HAP-1 (cell line): ENCODE data around the gene KCTD2.
A peak's percentile ranks its signal among the peaks of the same experiment; 100 is the strongest.

ENCODE experiments used
- DNase-seq, 2 experiments: peaks; one replicate each; pipeline ENCODE4 v3.0.0-alpha.2; 2016 to 2020; ENCODE audit warnings: low spot score in 2 of 2
- H3K27me3 ChIP-seq: fragments of 250-450 bp; sonication (Bioruptor Pico); 2 replicates; pipeline ENCODE4 v1.5.1; 2020; ENCODE audit warnings: low read depth, mild to moderate bottlenecking, moderate library complexity
- H3K36me3 ChIP-seq: fragments of 250-450 bp; sonication (Bioruptor Pico); replicated peaks from 2 replicates; pipeline ENCODE4 v1.5.1; 2020; ENCODE audit warnings: mild to moderate bottlenecking
- H3K4me1 ChIP-seq: fragments of 250-450 bp; sonication (Bioruptor Pico); 2 replicates; pipeline ENCODE4 v1.5.1; 2020; ENCODE audit warnings: mild to moderate bottlenecking
- H3K4me3 ChIP-seq: fragments of 250-450 bp; sonication (Bioruptor Pico); 2 replicates; pipeline ENCODE4 v1.5.1; 2020; ENCODE audit warnings: mild to moderate bottlenecking, moderate library complexity
- H3K9me3 ChIP-seq: fragments of 250-450 bp; sonication (Bioruptor Pico); 2 replicates; pipeline ENCODE4 v1.5.1; 2020; ENCODE audit warnings: mild to moderate bottlenecking, moderate library complexity
- in situ Hi-C: fragments of 300-500 bp; cut with MboI; formaldehyde crosslinking; loops from 3 replicates; pipeline ENCODE4 v1.14.3; 2020; ENCODE audit warnings: low sequenced_read_pairs, inconsistent platforms, mixed read lengths

Gene KCTD2

GRCh38 chr17:75084039-75084660 lies 37.1 kb downstream of the KCTD2 start:
- no peak for DNase-seq
- no peaks in the 10 kb centered on the region for H3K27me3 ChIP-seq
- H3K4me1 ChIP-seq = peaks cover 17% of the 10 kb centered on the region
- in situ Hi-C loops = no loop called here
- no peak overlapping the region for H3K4me3 ChIP-seq
- 0 out of 2 replicates have a peak, but pooled peaks cover 2% of the 10 kb centered on the region for H3K36me3 ChIP-seq
- H3K9me3 ChIP-seq = no peaks in the 10 kb centered on the region

GRCh38 chr17:75086496-75087181 lies 39.6 kb downstream of the KCTD2 start:
- in situ Hi-C loops = no loop called here
- Histone ChIP-seq H3K4me1 (peaks cover 24% of the 10 kb centered on the region), H3K36me3 (0 out of 2 replicates have a peak, but pooled peaks cover 2% of the 10 kb centered on the region), H3K4me3 (no peak overlapping the region), H3K9me3 (no peaks in the 10 kb centered on the region), H3K27me3 (no peaks in the 10 kb centered on the region)
- no peak for DNase-seq

- peak overlapping the region; percentile 62 for H3K4me3 ChIP-seq
- H3K4me1 ChIP-seq = peaks cover 27% of the 10 kb centered on the region
- H3K9me3 ChIP-seq = no peaks in the 10 kb centered on the region
- no peaks in the 10 kb centered on the region for H3K27me3 ChIP-seq
- no peak for DNase-seq
- 0 out of 2 replicates have a peak, but pooled peaks cover 2% of the 10 kb centered on the region for H3K36me3 ChIP-seq
- in situ Hi-C loops = no loop called here
Observed at GRCh38 chr17:75087182-75087557, 40.1 kb downstream of the KCTD2 start.

- peak; percentile 84 to 95 for DNase-seq
- H3K4me3 ChIP-seq = peak within 1 kb of the TSS; percentile 62
- 0 out of 2 replicates have a peak, but pooled peaks cover 2% of the 10 kb centered on the region for H3K36me3 ChIP-seq
- H3K9me3 ChIP-seq = no peaks in the 10 kb centered on the region
- no peaks in the 10 kb centered on the region for H3K27me3 ChIP-seq
- peaks cover 32% of the 10 kb centered on the region for H3K4me1 ChIP-seq
- in situ Hi-C loops = no loop called here
Observed at GRCh38 chr17:75087558-75088453, 40.8 kb downstream of the KCTD2 start, which contains the start of gene SLC16A5. SLC16A5 (plus strand) TSS chr17:75087954; CDS start chr17:75093637, 5,683 bp downstream.

- H3K4me1 ChIP-seq = peaks cover 37% of the 10 kb centered on the region
- in situ Hi-C loops = no loop called here
- DNase-seq = no peak
- no peaks in the 10 kb centered on the region for H3K9me3 ChIP-seq
- peak overlapping the region; percentile 62 for H3K4me3 ChIP-seq
- H3K27me3 ChIP-seq = no peaks in the 10 kb centered on the region
- H3K36me3 ChIP-seq = 0 out of 2 replicates have a peak, but pooled peaks cover 2% of the 10 kb centered on the region
Observed at GRCh38 chr17:75088465-75089417, 41.7 kb downstream of the KCTD2 start.

GRCh38 chr17:75090871-75091854 lies 44.1 kb downstream of the KCTD2 start:
- H3K4me1 ChIP-seq = peaks cover 41% of the 10 kb centered on the region
- H3K9me3 ChIP-seq = no peaks in the 10 kb centered on the region
- DNase-seq = no peak
- no peaks in the 10 kb centered on the region for H3K27me3 ChIP-seq
- in situ Hi-C loops = no loop called here
- 0 out of 2 replicates have a peak overlapping the region, but pooled peaks have one; percentile 2 for H3K4me3 ChIP-seq
- 0 out of 2 replicates have a peak, but pooled peaks cover 2% of the 10 kb centered on the region for H3K36me3 ChIP-seq

- H3K9me3 ChIP-seq = no peaks in the 10 kb centered on the region
- no peaks in the 10 kb centered on the region for H3K27me3 ChIP-seq
- H3K36me3 ChIP-seq = 0 out of 2 replicates have a peak, but pooled peaks cover 2% of the 10 kb centered on the region
- no peak for DNase-seq
- H3K4me1 ChIP-seq = peaks cover 43% of the 10 kb centered on the region
- in situ Hi-C loops = no loop called here
- no peak overlapping the region for H3K4me3 ChIP-seq
Observed at GRCh38 chr17:75091855-75092327, 44.9 kb downstream of the KCTD2 start.

- Histone ChIP-seq H3K36me3 (no peaks in the 10 kb centered on the region), H3K27me3 (no peaks in the 10 kb centered on the region), H3K4me3 (no peak overlapping the region), H3K4me1 (peaks cover 30% of the 10 kb centered on the region), H3K9me3 (no peaks in the 10 kb centered on the region)
- in situ Hi-C loops = no loop called here
- DNase-seq = no peak
Observed at GRCh38 chr17:75093548-75094158, 46.6 kb downstream of the KCTD2 start.

GRCh38 chr17:75094871-75095399 lies 47.9 kb downstream of the KCTD2 start:
- DNase-seq = no peak
- Histone ChIP-seq H3K36me3 (no peaks in the 10 kb centered on the region; the same call in 1 of the 2 replicates), H3K4me1 (peaks cover 26% of the 10 kb centered on the region), H3K27me3 (no peaks in the 10 kb centered on the region), H3K4me3 (no peak overlapping the region), H3K9me3 (no peaks in the 10 kb centered on the region)
- in situ Hi-C loops = no loop called here

GRCh38 chr17:75096082-75096625 lies 49.1 kb downstream of the KCTD2 start:
- Histone ChIP-seq H3K9me3 (no peaks in the 10 kb centered on the region), H3K36me3 (peaks cover 2% of the 10 kb centered on the region; the same call in 1 of the 2 replicates), H3K27me3 (no peaks in the 10 kb centered on the region), H3K4me1 (peaks cover 24% of the 10 kb centered on the region), H3K4me3 (no peak overlapping the region)
- DNase-seq = peak; percentile 22 to 68
- in situ Hi-C loops = no loop called here

- Histone ChIP-seq H3K9me3 (no peaks in the 10 kb centered on the region), H3K4me1 (peaks cover 13% of the 10 kb centered on the region), H3K36me3 (peaks cover 2% of the 10 kb centered on the region; the same call in 1 of the 2 replicates), H3K4me3 (no peak overlapping the region), H3K27me3 (no peaks in the 10 kb centered on the region)
- DNase-seq = no peak
- in situ Hi-C loops = no loop called here
Observed at GRCh38 chr17:75097865-75098264, 50.8 kb downstream of the KCTD2 start.
